GM23248 (cell line): ENCODE results near the gene ABRAXAS1. TPM values are rescaled to one million over a fixed set of nuclear protein-coding genes. Genes with fewer than 3 reads are reported as not detected.

ENCODE experiments used
- DNase-seq: peaks from one replicate; pipeline ENCODE4 v3.0.0-alpha.2; 2015
- H2AFZ ChIP-seq: fragments of 200-600 bp; sonication (generic); 2 replicates; pipeline ENCODE4 v1.6.1; 2016; ENCODE audit warnings: antibody characterized with exemption
- H3F3A ChIP-seq: fragments of 200-600 bp; sonication (generic); 2 replicates; pipeline ENCODE4 v1.6.1; 2016; ENCODE audit warnings: mild to moderate bottlenecking, antibody characterized with exemption, mixed run types; ENCODE audit not compliant: insufficient read depth
- H3K27ac ChIP-seq: fragments of 200-600 bp; sonication (generic); 2 replicates; pipeline ENCODE4 v1.5.1; 2016; ENCODE audit warnings: mild to moderate bottlenecking
- H3K27me3 ChIP-seq: fragments of 200-600 bp; sonication (generic); replicated peaks from 2 replicates; pipeline ENCODE4 v1.6.1; 2016; ENCODE audit warnings: mild to moderate bottlenecking; ENCODE audit not compliant: insufficient read depth
- H3K36me3 ChIP-seq: fragments of 200-600 bp; sonication (generic); 2 replicates; pipeline ENCODE4 v1.6.1; 2016; ENCODE audit warnings: low read depth, mild to moderate bottlenecking
- H3K4me1 ChIP-seq: fragments of 200-600 bp; sonication (generic); 2 replicates; pipeline ENCODE4 v1.6.1; 2016; ENCODE audit warnings: mild to moderate bottlenecking; ENCODE audit not compliant: insufficient read depth
- H3K4me2 ChIP-seq: fragments of 200-600 bp; sonication (generic); one replicate; pipeline ENCODE4 v1.6.1; 2016; ENCODE audit warnings: mild to moderate bottlenecking; ENCODE audit not compliant: unreplicated experiment
- H3K4me3 ChIP-seq: fragments of 200-600 bp; sonication (generic); 2 replicates; pipeline ENCODE4 v1.5.1; 2016; ENCODE audit warnings: mild to moderate bottlenecking
- H3K79me2 ChIP-seq: fragments of 200-600 bp; sonication (generic); 2 replicates; pipeline ENCODE4 v1.6.1; 2016; ENCODE audit warnings: mild to moderate bottlenecking; ENCODE audit not compliant: insufficient read depth
- H3K9ac ChIP-seq: fragments of 200-600 bp; sonication (generic); 2 replicates; pipeline ENCODE4 v1.6.1; 2016; ENCODE audit warnings: mild to moderate bottlenecking
- H3K9me2 ChIP-seq: fragments of 200-600 bp; sonication (generic); 2 replicates; pipeline ENCODE4 v1.6.1; 2016; ENCODE audit warnings: mixed run types, mild to moderate bottlenecking, moderate library complexity; ENCODE audit not compliant: insufficient read depth
- H3K9me3 ChIP-seq: fragments of 200-600 bp; sonication (generic); one replicate; pipeline ENCODE4 v1.6.1; 2017; ENCODE audit warnings: low read depth
- H4K20me1 ChIP-seq: fragments of 200-600 bp; sonication (generic); 2 replicates; pipeline ENCODE4 v1.6.0; 2016; ENCODE audit not compliant: insufficient read depth
- EZH2 ChIP-seq: fragments of 200-600 bp; sonication (generic); IDR thresholded peaks from 2 replicates; pipeline ENCODE4 v1.6.1; 2018; ENCODE audit warnings: antibody characterized with exemption, mild to moderate bottlenecking; ENCODE audit not compliant: insufficient read depth, poor library complexity, severe bottlenecking
- EZH2phosphoT487 ChIP-seq: fragments of 200-600 bp; sonication (generic); IDR thresholded peaks from 2 replicates; pipeline ENCODE4 v1.6.1; 2018; ENCODE audit warnings: antibody characterized with exemption, moderate library complexity, mild to moderate bottlenecking, low read depth; ENCODE audit not compliant: insufficient read depth
- WGBS, 2 experiments: methylation state at CpG; one replicate each; pipeline ENCODE4 v1.1.6; 2015 to 2017; ENCODE audit warnings: low lambda C conversion rate in 2 of 2, low coverage in 1 of 2; ENCODE audit errors: missing lambda C conversion rate in 2 of 2; 5-methylcytosine and 5-hydroxymethylcytosine counted together
- in situ Hi-C: fragments of 300-500 bp; cut with MboI; formaldehyde crosslinking; loops from 2 replicates; pipeline ENCODE4 v1.15.0; 2020
- polyA plus RNA-seq: library from polyadenylated mRNA; unstranded; fragments of >200 nt; fragmentation: Nextera tagmentation; extraction: Ambion mirVana; gene quantifications from 2 replicates; pipeline ENCODE4 v1.2.1, GENCODE V29; 2016
- total RNA-seq: library from RNA; depleted of rRNA; stranded (reverse); fragments of >200 nt; shearing (Covaris generic); gene quantifications from 2 replicates; pipeline ENCODE4 v1.2.3, GENCODE V29; 2014

The ABRAXAS1 gene
- total and polyA plus RNA-seq, 2 experiments from 2014 or later: 5.8 to 15.6 TPM

DNA sequence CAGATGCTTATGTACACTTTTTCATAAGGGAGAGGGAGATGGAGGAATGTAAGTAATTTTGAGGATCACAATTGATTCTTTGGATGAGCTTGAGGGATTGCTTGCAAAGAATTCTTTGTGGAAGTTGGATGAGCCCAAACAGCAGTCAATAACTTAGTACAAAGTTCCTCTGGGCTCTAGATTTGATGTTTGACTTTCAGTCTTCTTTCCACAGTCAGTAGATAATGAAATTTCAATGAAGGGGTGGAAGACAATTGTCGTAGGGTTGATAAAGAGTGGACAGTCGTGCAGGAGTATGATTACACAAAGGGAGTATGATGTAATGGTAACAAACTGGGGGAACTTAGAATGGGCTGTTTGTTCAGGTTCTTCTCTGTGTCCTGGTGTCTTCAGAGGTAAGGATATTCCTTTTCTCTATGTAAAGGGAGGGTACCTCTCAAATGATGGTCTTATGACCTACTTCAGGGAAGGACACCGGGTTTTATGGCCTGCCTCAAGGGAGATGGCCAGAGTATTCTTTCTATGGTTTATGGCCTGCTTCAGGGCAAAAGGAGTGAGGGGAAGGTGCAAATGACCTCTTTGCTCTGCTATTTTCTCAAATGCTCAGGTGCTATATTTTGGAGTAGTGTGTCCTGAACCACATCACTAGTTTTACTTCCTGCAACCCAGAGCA, 1.7 kb upstream of the ABRAXAS1 start:
- DNase-seq: no peak
- Histone ChIP-seq H3F3A (no peaks in the 10 kb centered on the region), H3K79me2 (peaks cover 8% of the 10 kb centered on the region), H3K4me2 (no peak overlapping the region), H3K9me2 (no peaks in the 10 kb centered on the region), H3K4me1 (peaks cover 5% of the 10 kb centered on the region), H3K4me3 (no peak overlapping the region), H3K9me3 (no peaks in the 10 kb centered on the region), H3K27me3 (no peaks in the 10 kb centered on the region), H3K36me3 (no peaks in the 10 kb centered on the region), H2AFZ (peak overlapping the region; percentile 34), H3K9ac (no peak overlapping the region), H4K20me1 (no peaks in the 10 kb centered on the region), H3K27ac (no peak overlapping the region)
- in situ Hi-C loops: no loop called here
- TF ChIP-seq EZH2phosphoT487: no peak
- no peak for TF ChIP-seq EZH2
- WGBS, 2 experiments: 66 to 70% methylated on average over 3 of the region's 3 CpGs

DNA sequence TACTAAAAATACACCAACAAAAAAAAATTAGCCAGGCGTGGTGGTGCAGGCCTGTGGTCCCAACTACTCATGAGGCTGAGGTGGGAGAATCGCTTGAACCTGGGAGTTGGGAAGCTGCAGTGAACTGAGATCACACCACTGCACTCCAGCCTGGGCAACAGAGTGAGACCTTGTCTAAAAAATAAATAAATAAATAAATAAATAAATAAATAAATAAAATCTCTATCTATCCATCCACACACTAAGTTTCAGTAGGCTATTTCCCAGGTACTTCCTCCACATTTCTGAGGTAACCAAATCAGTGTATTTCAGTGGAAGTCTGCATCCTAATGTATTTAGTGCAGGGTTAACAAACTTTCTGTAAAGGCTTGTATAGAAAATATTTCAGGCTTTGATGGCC, 10.9 kb downstream of the ABRAXAS1 start:
- no peak for TF ChIP-seq EZH2
- TF ChIP-seq EZH2phosphoT487: no peak
- H3K79me2 ChIP-seq: no peaks in the 10 kb centered on the region
- no peaks in the 10 kb centered on the region for H3K9me2 ChIP-seq
- H3F3A ChIP-seq: 0 out of 2 replicates have a peak, but pooled peaks cover 5% of the 10 kb centered on the region
- no peak overlapping the region for H3K4me2 ChIP-seq
- in situ Hi-C loops: no loop called here
- H3K4me1 ChIP-seq: no peaks in the 10 kb centered on the region
- no peaks in the 10 kb centered on the region for H3K9me3 ChIP-seq
- peaks cover 4% of the 10 kb centered on the region; the same call in 1 of the 2 replicates for H3K36me3 ChIP-seq
- H3K9ac ChIP-seq: no peak overlapping the region
- H2AFZ ChIP-seq: no peak overlapping the region
- DNase-seq: no peak
- no peak overlapping the region for H3K4me3 ChIP-seq
- no peaks in the 10 kb centered on the region for H4K20me1 ChIP-seq
- H3K27ac ChIP-seq: no peak overlapping the region
- 87% methylated on average over 2 of the region's 2 CpGs for WGBS, 2 experiments
- no peaks in the 10 kb centered on the region for H3K27me3 ChIP-seq

DNA sequence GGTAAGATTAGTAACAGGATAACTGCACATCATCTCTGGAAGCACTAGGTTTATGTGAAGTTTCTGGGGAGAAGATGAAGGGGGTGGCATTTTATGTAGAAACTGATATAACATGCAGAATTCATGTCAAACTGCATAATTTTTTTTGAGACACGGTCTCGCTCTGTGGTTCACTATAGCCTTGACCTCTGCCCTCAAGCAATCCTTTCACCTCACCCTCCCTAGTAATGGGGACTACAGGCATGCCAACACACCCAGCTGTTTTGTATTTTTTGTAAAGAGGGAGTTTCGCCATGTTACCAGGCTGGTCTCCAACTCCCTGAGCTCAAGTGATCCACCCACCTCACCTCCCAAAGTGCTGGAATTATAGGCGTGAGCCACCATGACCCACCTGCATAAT, 11.5 kb downstream of the ABRAXAS1 start:
- Histone ChIP-seq H3K9me3 (no peaks in the 10 kb centered on the region), H3K9ac (no peak overlapping the region), H3K9me2 (no peaks in the 10 kb centered on the region), H3K4me1 (no peaks in the 10 kb centered on the region), H3K27ac (no peak overlapping the region), H3K4me2 (no peak overlapping the region), H3K36me3 (peaks cover 4% of the 10 kb centered on the region; the same call in 1 of the 2 replicates), H3K27me3 (no peaks in the 10 kb centered on the region), H2AFZ (no peak overlapping the region), H3F3A (0 out of 2 replicates have a peak, but pooled peaks cover 5% of the 10 kb centered on the region), H3K4me3 (no peak overlapping the region), H3K79me2 (no peaks in the 10 kb centered on the region), H4K20me1 (no peaks in the 10 kb centered on the region)
- 92 to 99% methylated on average over 4 of the region's 4 CpGs for WGBS, 2 experiments
- in situ Hi-C loops: no loop called here
- no peak for DNase-seq
- TF ChIP-seq EZH2phosphoT487 (no peak), EZH2 (no peak)

DNA sequence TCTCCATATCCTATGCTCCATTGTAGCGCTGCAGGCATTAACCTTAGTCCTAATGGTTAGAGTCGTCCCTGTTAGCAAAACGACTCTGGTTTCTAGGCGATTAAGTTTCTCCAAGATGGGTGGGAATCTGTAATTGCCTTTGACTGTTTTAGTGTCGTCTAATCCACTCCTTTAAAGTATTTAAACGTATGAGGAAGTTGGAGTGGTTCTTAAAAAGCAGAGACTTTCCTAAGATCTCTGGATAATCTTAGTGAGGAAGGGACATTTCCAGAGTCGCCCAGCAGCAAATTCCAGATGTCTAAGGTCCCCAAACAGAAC, 28.8 kb downstream of the ABRAXAS1 start:
- H3K9me3 ChIP-seq: no peaks in the 10 kb centered on the region
- H3K27ac ChIP-seq: peak overlapping the region; percentile 98
- H3F3A ChIP-seq: peaks cover 8% of the 10 kb centered on the region; the same call in 1 of the 2 replicates
- H3K36me3 ChIP-seq: peaks cover 37% of the 10 kb centered on the region
- no peaks in the 10 kb centered on the region for H4K20me1 ChIP-seq
- H3K4me2 ChIP-seq: peak overlapping the region; percentile 99
- 0% methylated on average over 7 of the region's 7 CpGs for WGBS, 2 experiments
- H3K9me2 ChIP-seq: no peaks in the 10 kb centered on the region
- H3K9ac ChIP-seq: peak overlapping the region; percentile 99
- H2AFZ ChIP-seq: peak overlapping the region; percentile 98
- H3K27me3 ChIP-seq: no peaks in the 10 kb centered on the region
- DNase-seq: no peak
- H3K4me3 ChIP-seq: peak overlapping the region; percentile 99
- peaks cover 65% of the 10 kb centered on the region for H3K79me2 ChIP-seq
- H3K4me1 ChIP-seq: peaks cover 18% of the 10 kb centered on the region; the same call in 1 of the 2 replicates
- in situ Hi-C loops: no loop called here
- TF ChIP-seq EZH2: no peak
- TF ChIP-seq EZH2phosphoT487: no peak
